OCI-LY3 (cell line): Measurements from ENCODE around the gene ADIG.

Source experiments
- EZH2phosphoT487 ChIP-seq: fragments of 200-600 bp; shearing (Covaris generic); IDR thresholded peaks from 2 replicates; pipeline ENCODE4 v1.6.1; 2018; ENCODE audit warnings: antibody characterized with exemption, mixed run types, low read depth
- TF ChIP-seq, protein P1 (sequence below): fragments of 200-600, 300-600 bp; sonication (generic); IDR thresholded peaks from 2 replicates; pipeline ENCODE4 v1.5.1; 2014; ENCODE audit warnings: antibody characterized with exemption, low read length, low read depth

GRCh38 chr20:38581013-38581412 is at the start of gene ADIG:
- TF ChIP-seq, protein P1, sequence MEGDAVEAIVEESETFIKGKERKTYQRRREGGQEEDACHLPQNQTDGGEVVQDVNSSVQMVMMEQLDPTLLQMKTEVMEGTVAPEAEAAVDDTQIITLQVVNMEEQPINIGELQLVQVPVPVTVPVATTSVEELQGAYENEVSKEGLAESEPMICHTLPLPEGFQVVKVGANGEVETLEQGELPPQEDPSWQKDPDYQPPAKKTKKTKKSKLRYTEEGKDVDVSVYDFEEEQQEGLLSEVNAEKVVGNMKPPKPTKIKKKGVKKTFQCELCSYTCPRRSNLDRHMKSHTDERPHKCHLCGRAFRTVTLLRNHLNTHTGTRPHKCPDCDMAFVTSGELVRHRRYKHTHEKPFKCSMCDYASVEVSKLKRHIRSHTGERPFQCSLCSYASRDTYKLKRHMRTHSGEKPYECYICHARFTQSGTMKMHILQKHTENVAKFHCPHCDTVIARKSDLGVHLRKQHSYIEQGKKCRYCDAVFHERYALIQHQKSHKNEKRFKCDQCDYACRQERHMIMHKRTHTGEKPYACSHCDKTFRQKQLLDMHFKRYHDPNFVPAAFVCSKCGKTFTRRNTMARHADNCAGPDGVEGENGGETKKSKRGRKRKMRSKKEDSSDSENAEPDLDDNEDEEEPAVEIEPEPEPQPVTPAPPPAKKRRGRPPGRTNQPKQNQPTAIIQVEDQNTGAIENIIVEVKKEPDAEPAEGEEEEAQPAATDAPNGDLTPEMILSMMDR: no peak
- no peak for TF ChIP-seq EZH2phosphoT487
